Astrocyte (in vitro differentiated cells and primary cell): Measurements from ENCODE around the gene PYGL.

Source experiments
- CTCF ChIP-seq: IDR thresholded peaks from 2 replicates; pipeline ENCODE4 v1.5.1; 2011; ENCODE audit warnings: low read depth, mild to moderate bottlenecking, inconsistent platforms, low read length, moderate library complexity; ENCODE audit not compliant: insufficient read depth
- EZH2 ChIP-seq: IDR thresholded peaks from 2 replicates; pipeline ENCODE4 v1.6.1; 2012; ENCODE audit warnings: mild to moderate bottlenecking, low read length, inconsistent platforms; ENCODE audit not compliant: insufficient read depth

DNA sequence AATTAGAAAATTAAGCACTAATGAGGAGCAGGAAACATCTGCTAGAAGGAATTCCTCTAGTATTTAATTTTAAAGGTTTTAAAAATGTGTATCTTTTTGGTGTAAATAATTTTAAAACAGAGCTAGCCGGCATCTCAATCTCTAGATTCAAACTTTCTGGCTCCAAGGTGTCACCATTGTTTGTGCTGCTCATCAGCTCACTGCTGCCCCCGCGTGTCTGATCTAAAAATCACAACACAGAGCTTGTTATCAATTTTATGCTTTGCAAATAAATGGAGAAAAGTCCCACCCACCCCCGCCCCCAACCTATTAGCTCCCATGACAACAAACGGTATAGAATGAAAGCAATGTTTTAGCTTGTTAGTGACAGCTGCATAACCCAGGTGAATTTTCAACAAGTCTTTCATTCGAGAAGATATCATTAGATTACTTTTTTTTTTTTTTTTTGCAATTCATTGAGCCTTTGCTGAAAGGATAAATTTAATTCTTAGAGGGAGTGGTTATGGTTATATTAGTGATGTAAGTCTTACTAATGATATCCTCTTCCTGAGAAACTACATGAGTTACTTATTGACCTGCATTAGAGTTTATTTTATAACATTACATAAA lies 83.7 kb downstream of the PYGL start:
- peak; percentile 55 for TF ChIP-seq CTCF
- no peak for TF ChIP-seq EZH2
